Uterus (tissue), 2 donors: ENCODE measurements around the gene PPP1R3E.

Experiments
- CTCF ChIP-seq, 4 experiments: fragments of 200-600 bp in 2 of 4; fragments of 450-650 bp in 2 of 4; sonication (generic) in 2 of 4; IDR thresholded peaks; one replicate each; pipeline ENCODE4 v1.5.1; 2016 to 2019; ENCODE audit warnings: antibody characterized with exemption in 4 of 4, mild to moderate bottlenecking in 2 of 4, moderate library complexity in 1 of 4
- POLR2A ChIP-seq, 2 donors: fragments of 450-650 bp; IDR thresholded peaks; one replicate each; pipeline ENCODE4 v1.6.1; 2016; ENCODE audit warnings: antibody characterized with exemption in 2 of 2, mild to moderate bottlenecking in 1 of 2, moderate library complexity in 1 of 2

- no peak for TF ChIP-seq CTCF (IDR thresholded peaks at IDR 0.05)
- no peak for TF ChIP-seq POLR2A (IDR thresholded peaks at IDR 0.05)
These were observed 21.3 kb upstream of the PPP1R3E start for GRCh38 chr14:23323838-23324454.
